HL-60/S4 (cell line): ENCODE data around the gene IRF4.

Experiments
- in situ Hi-C: fragments of 300-500 bp; cut with MboI; formaldehyde crosslinking; loops from 2 replicates; pipeline ENCODE4 v1.14.3; 2022; ENCODE audit warnings: low sequenced_read_pairs

Gene IRF4

GRCh38 chr6:391559-392440, at the start of gene IRF4:
TSS of gene IRF4 (plus strand) at chr6:391752. CDS start at chr6:393153, 1,401 bp downstream.
- in situ Hi-C loops = no loop called here

- in situ Hi-C loops = no loop called here
Measured at GRCh38 chr6:341914-342831, 49.4 kb upstream of the IRF4 start.

- in situ Hi-C loops = no loop called here
Measured at GRCh38 chr6:342832-343179, 48.7 kb upstream of the IRF4 start.

GRCh38 chr6:343226-343935, 48.2 kb upstream of the IRF4 start:
- in situ Hi-C loops = no loop called here

GRCh38 chr6:343960-344815, 47.4 kb upstream of the IRF4 start:
- in situ Hi-C loops = no loop called here

- in situ Hi-C loops = no loop called here
Measured at GRCh38 chr6:344816-345340, 46.7 kb upstream of the IRF4 start.

GRCh38 chr6:345747-346385, 45.7 kb upstream of the IRF4 start:
- in situ Hi-C loops = no loop called here

- in situ Hi-C loops = no loop called here
Measured at GRCh38 chr6:346386-347030, 45.0 kb upstream of the IRF4 start.

GRCh38 chr6:347232-347631, 44.3 kb upstream of the IRF4 start:
- in situ Hi-C loops = no loop called here

GRCh38 chr6:347951-348859, 43.3 kb upstream of the IRF4 start:
- in situ Hi-C loops = no loop called here

GRCh38 chr6:348860-349396, 42.6 kb upstream of the IRF4 start:
- in situ Hi-C loops = no loop called here

- in situ Hi-C loops = no loop called here
Measured at GRCh38 chr6:349491-349921, 42.0 kb upstream of the IRF4 start.

- in situ Hi-C loops = no loop called here
Measured at GRCh38 chr6:350371-350770, 41.2 kb upstream of the IRF4 start.

- in situ Hi-C loops = no loop called here
Measured at GRCh38 chr6:351011-351866, 40.3 kb upstream of the IRF4 start.

- in situ Hi-C loops = no loop called here
Measured at GRCh38 chr6:351867-352289, 39.7 kb upstream of the IRF4 start.

- in situ Hi-C loops = no loop called here
Measured at GRCh38 chr6:352474-352873, 39.1 kb upstream of the IRF4 start.
